ENCODE data around the gene OGFOD3.
"Not testable (repeated sequence)": the region's sequence is repeated elsewhere in the genome, so short reads cannot be mapped to it uniquely, and the experiment has no call there.

OGFOD3 gene

DNA sequence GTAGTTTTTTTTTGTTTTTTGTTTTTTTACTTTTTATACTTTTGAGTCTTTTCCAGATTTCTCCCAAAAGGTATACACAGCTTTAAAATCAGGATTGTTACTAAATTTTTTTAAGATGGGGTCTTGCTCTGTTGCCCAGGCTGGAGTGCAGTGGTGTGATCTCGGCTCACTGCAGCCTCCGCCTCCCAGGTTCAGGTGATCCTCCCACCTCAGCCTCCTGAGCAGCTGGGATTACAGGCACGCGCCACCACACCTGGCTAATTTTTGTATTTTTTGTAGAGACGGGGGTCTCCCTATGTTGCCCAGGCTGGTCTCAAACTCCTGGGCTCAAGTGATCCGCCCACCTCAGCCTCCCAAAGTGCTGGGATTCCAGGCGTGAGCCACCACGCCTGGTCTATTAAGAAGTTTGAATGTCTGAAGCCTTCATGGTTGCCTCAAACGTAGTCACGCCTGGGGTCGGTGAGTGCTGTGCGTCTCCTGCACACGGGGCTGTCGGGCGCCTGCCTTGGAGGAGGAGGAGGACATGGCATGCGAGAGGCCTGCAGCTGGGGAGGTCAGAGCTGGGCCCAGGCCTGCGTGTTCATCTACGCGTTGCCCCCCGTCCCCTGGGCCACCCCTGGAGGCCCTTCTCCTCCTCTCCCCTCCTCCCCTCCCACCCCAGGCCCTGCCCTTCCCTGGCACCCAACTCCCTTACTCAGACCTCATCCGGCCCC, 36.0 kb downstream of the OGFOD3 start:
- not testable (repeated sequence) for H3K4me3 ChIP-seq (ENCODE audit: low read depth, low read length); H3K9ac ChIP-seq (ENCODE audit: low read depth, low read length); H3K36me3 ChIP-seq (ENCODE audit: control insufficient read depth, insufficient read depth, low read length); H3K27me3 ChIP-seq (ENCODE audit: control insufficient read depth, insufficient read depth, low read length); H3K4me1 ChIP-seq (ENCODE audit: control insufficient read depth, insufficient read depth, low read length); H3K9me3 ChIP-seq (ENCODE audit: control insufficient read depth, insufficient read depth, low read length)

DNA sequence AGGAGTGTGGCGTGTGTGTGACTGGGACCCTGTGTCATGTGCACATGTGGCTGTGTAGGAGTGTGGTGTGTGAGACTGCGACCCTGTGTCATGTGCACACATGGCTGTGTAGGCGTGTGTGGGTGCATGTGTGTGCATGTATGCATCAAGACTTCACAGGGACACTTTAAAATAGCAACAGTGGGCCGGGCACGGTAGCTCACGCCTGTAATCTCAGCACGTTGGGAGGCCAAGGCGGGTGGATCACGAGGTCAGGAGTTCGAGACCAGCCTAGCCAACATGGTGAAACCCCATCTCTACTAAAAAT, 36.7 kb downstream of the OGFOD3 start:
- not testable (repeated sequence) for H3K36me3 ChIP-seq (ENCODE audit: control insufficient read depth, insufficient read depth, low read length); H3K9me3 ChIP-seq (ENCODE audit: control insufficient read depth, insufficient read depth, low read length); H3K27me3 ChIP-seq (ENCODE audit: control insufficient read depth, insufficient read depth, low read length); H3K4me1 ChIP-seq (ENCODE audit: control insufficient read depth, insufficient read depth, low read length); H3K4me3 ChIP-seq (ENCODE audit: low read depth, low read length); H3K9ac ChIP-seq (ENCODE audit: low read depth, low read length)

DNA sequence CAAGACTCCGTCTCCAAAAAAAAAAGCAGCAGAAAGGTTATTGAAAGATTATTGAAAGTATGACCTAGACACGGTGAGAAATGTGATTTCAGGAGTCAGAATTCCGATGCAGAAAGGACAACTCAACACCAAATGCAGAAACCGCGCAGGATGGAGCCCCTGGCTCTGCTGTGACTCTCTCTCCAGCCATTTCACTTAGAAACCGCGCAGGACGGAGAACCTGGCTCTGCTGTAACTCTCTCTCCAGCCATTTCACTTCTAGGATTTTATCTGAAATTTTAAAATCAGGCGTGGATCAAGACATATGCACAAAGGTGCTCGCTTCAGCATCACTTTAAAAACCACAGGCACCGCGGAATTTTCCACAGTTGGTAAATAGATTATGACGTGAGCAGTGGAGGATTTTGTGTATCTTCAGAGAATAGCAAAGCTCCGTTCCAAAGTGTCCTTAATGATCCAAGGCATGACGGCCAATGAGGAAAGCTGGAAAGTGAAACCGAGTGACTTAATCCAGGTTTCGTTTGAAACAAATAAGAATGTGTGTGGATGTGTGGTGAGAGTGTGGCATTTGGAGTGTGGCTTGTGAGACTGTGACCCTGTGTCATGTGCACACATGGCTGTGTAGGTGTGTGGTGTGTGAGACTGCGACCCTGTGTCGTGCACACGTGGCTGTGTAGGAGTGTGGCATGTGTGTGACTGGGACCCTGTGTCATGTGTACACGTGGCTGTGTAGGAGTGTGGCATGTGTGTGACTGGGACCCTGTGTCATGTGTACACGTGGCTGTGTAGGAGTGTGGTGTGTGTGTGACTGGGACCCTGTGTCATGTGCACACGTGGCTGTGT, 37.3 kb downstream of the OGFOD3 start:
- Histone ChIP-seq H3K9ac (ENCODE audit: low read depth, low read length) (no peak overlapping the region), H3K4me1 (ENCODE audit: control insufficient read depth, insufficient read depth, low read length) (no peaks in the 10 kb centered on the region), H3K36me3 (ENCODE audit: control insufficient read depth, insufficient read depth, low read length) (no peaks in the 10 kb centered on the region), H3K27me3 (ENCODE audit: control insufficient read depth, insufficient read depth, low read length) (no peaks in the 10 kb centered on the region), H3K4me3 (ENCODE audit: low read depth, low read length) (no peak overlapping the region), H3K9me3 (ENCODE audit: control insufficient read depth, insufficient read depth, low read length) (no peaks in the 10 kb centered on the region)

DNA sequence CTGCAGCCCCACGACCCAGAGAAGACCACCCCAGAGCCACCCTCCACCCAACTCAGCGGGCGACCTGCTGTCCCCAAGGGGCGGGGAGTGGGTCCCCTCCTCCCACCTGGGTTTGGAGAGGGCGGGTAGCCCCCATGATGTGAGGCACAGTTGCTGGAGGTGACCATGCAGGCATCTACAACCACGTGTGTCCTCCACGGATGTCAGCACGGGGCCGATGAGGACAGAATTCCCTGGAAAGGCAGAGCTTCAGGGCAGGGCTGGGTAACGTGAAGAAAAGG, 39.7 kb downstream of the OGFOD3 start:
- H3K27me3 ChIP-seq (ENCODE audit: control insufficient read depth, insufficient read depth, low read length) = no peaks in the 10 kb centered on the region
- H3K9ac ChIP-seq (ENCODE audit: low read depth, low read length) = no peak overlapping the region
- H3K9me3 ChIP-seq (ENCODE audit: control insufficient read depth, insufficient read depth, low read length) = no peaks in the 10 kb centered on the region
- no peaks in the 10 kb centered on the region for H3K4me1 ChIP-seq (ENCODE audit: control insufficient read depth, insufficient read depth, low read length)
- H3K4me3 ChIP-seq (ENCODE audit: low read depth, low read length) = no peak overlapping the region
- H3K36me3 ChIP-seq (ENCODE audit: control insufficient read depth, insufficient read depth, low read length) = no peaks in the 10 kb centered on the region

DNA sequence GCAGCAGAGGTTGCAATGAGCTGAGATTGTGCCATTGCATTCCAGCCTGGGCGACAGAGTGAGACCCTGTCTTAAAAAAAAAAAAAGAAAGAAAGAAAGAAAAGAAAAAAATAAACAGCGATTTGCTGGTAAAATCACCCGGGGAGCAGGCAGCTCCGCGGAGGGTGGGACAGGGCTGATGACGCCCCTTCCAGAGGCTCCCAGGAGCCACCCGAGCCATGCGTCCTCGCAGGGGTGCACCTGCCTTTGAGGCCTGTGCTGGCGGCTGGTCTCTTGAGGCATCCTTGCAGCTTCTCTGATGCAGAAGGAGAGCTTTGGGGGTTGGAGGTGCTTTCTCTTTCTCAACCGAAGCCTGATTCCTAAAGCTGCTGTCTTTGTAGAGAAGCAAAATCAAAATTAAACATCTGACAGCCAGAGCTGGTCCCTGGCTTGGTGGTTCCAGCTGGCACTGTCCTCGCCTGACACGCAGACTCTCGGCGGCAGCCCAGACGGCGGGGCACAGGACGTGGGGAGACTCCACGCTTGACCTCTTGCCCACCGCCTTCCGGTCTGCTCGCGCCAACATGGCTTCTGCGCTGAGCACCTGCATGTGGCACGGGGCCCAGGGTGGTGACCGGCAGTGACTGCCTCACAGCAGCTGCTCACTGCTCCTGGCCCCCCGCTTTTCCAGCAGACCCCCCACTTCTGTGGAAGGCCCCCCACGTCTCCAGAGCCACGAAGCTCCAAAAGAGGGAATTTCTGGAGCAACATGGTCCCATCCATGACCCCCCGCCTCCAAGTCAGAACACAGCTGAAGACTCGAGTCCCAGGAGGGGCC, 40.3 kb downstream of the OGFOD3 start:
- no peaks in the 10 kb centered on the region for H3K27me3 ChIP-seq (ENCODE audit: control insufficient read depth, insufficient read depth, low read length)
- no peak overlapping the region for H3K4me3 ChIP-seq (ENCODE audit: low read depth, low read length)
- no peaks in the 10 kb centered on the region for H3K4me1 ChIP-seq (ENCODE audit: control insufficient read depth, insufficient read depth, low read length)
- H3K9ac ChIP-seq (ENCODE audit: low read depth, low read length) = no peak overlapping the region
- no peaks in the 10 kb centered on the region for H3K36me3 ChIP-seq (ENCODE audit: control insufficient read depth, insufficient read depth, low read length)
- H3K9me3 ChIP-seq (ENCODE audit: control insufficient read depth, insufficient read depth, low read length) = no peaks in the 10 kb centered on the region

DNA sequence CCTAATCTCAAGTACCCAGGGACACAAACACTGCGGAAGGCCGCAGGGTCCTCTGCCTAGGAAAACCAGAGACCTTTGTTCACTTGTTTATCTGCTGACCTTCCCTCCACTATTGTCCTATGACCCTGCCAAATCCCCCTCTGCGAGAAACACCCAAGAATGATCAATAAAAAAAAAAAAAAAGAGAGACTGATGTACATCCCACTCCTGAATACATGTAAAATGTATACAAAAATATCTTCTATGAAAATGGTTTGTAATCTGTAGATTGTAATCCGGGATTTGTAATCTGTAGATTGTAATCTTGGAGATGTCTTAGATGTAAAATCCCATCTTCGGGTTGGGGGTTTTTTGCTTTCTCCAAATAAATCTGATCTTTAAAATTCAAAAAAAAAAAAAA, 41.1 kb downstream of the OGFOD3 start:
- not testable (repeated sequence) for H3K27me3 ChIP-seq (ENCODE audit: control insufficient read depth, insufficient read depth, low read length); H3K9ac ChIP-seq (ENCODE audit: low read depth, low read length); H3K36me3 ChIP-seq (ENCODE audit: control insufficient read depth, insufficient read depth, low read length); H3K9me3 ChIP-seq (ENCODE audit: control insufficient read depth, insufficient read depth, low read length); H3K4me3 ChIP-seq (ENCODE audit: low read depth, low read length); H3K4me1 ChIP-seq (ENCODE audit: control insufficient read depth, insufficient read depth, low read length)

DNA sequence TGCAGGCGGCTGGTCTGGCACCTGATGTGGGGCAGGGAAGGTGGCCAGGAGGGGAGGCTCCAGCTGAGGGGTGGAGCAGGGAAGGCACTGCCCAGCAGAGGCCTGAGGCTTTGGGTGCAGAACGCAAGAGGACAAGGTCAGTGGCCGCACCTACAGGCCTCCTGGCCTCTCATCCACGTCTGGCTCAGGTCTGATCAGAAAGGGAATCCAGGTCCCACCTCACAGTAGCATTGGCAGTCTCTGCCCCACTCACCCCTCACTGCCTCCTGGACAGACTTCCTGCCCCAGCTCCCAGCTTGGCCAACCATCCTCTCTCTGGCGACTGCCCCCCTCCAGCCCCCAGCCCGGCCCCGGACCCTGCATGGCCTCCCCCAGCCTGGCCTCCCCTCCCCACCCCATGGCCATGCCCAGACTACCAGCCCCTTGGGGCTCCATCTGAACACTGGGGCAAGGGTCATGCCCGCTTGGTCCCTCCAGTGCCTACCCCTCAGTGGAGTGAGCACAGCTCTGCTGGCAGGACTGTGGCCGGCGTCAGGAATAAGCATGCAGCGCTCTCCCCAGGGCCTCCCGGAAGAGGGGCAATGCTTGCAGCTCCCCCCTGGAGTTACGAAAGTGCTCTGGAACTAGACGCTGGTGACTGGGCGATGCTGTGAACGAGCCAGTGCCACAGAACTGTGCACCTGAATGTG, 42.2 kb downstream of the OGFOD3 start:
- no peak overlapping the region for H3K4me3 ChIP-seq (ENCODE audit: low read depth, low read length)
- no peak overlapping the region for H3K9ac ChIP-seq (ENCODE audit: low read depth, low read length)
- H3K36me3 ChIP-seq (ENCODE audit: control insufficient read depth, insufficient read depth, low read length) = no peaks in the 10 kb centered on the region
- H3K27me3 ChIP-seq (ENCODE audit: control insufficient read depth, insufficient read depth, low read length) = peaks cover 10% of the 10 kb centered on the region
- no peaks in the 10 kb centered on the region for H3K4me1 ChIP-seq (ENCODE audit: control insufficient read depth, insufficient read depth, low read length)
- no peaks in the 10 kb centered on the region for H3K9me3 ChIP-seq (ENCODE audit: control insufficient read depth, insufficient read depth, low read length)

DNA sequence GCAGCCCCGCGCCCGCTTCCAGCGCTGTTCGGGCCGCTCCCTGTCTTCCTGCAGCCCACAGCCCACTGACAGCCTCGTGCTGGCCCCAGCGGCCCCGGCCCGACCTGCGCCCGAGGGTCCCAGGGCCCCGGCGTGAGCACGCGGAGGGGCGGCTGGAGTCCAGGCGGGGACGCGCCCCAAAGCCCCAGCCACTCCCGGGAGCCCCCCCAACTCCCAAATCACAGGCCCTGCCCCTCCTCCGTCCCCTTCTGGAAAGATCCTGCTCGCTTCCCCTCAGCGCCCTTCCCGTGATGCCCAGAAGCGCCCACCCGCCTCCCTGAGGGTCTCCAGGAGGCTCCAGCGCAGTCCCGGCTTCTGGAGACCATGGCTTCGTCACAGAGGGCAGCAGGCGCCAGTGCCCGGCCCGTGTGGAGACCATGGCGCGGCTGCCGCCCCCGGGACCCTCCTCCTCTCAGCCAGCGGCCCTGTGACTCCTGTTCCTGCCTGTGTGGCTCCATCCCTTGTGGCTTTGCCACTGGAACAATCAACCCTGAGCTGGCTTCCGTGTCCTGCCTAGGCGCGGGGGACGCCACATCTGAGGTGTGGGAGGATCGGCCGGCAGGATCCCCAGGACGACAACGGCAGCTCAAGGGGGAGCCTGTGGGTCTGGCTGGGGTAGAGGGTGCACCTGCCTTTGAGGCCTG, 42.9 kb downstream of the OGFOD3 start:
- Histone ChIP-seq H3K27me3 (ENCODE audit: control insufficient read depth, insufficient read depth, low read length) (peaks cover 17% of the 10 kb centered on the region), H3K9me3 (ENCODE audit: control insufficient read depth, insufficient read depth, low read length) (no peaks in the 10 kb centered on the region), H3K4me3 (ENCODE audit: low read depth, low read length) (no peak overlapping the region), H3K36me3 (ENCODE audit: control insufficient read depth, insufficient read depth, low read length) (no peaks in the 10 kb centered on the region), H3K9ac (ENCODE audit: low read depth, low read length) (no peak overlapping the region), H3K4me1 (ENCODE audit: control insufficient read depth, insufficient read depth, low read length) (no peaks in the 10 kb centered on the region)

DNA sequence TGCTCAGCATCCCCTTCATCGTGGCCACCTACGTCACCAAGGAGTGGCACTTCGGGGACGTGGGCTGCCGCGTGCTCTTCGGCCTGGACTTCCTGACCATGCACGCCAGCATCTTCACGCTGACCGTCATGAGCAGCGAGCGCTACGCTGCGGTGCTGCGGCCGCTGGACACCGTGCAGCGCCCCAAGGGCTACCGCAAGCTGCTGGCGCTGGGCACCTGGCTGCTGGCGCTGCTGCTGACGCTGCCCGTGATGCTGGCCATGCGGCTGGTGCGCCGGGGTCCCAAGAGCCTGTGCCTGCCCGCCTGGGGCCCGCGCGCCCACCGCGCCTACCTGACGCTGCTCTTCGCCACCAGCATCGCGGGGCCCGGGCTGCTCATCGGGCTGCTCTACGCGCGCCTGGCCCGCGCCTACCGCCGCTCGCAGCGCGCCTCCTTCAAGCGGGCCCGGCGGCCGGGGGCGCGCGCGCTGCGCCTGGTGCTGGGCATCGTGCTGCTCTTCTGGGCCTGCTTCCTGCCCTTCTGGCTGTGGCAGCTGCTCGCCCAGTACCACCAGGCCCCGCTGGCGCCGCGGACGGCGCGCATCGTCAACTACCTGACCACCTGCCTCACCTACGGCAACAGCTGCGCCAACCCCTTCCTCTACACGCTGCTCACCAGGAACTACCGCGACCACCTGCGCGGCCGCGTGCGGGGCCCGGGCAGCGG, 43.6 kb downstream of the OGFOD3 start:
- Histone ChIP-seq H3K27me3 (ENCODE audit: control insufficient read depth, insufficient read depth, low read length) (peaks cover 20% of the 10 kb centered on the region), H3K9me3 (ENCODE audit: control insufficient read depth, insufficient read depth, low read length) (no peaks in the 10 kb centered on the region), H3K9ac (ENCODE audit: low read depth, low read length) (no peak overlapping the region), H3K36me3 (ENCODE audit: control insufficient read depth, insufficient read depth, low read length) (no peaks in the 10 kb centered on the region), H3K4me1 (ENCODE audit: control insufficient read depth, insufficient read depth, low read length) (no peaks in the 10 kb centered on the region), H3K4me3 (ENCODE audit: low read depth, low read length) (no peak overlapping the region)

DNA sequence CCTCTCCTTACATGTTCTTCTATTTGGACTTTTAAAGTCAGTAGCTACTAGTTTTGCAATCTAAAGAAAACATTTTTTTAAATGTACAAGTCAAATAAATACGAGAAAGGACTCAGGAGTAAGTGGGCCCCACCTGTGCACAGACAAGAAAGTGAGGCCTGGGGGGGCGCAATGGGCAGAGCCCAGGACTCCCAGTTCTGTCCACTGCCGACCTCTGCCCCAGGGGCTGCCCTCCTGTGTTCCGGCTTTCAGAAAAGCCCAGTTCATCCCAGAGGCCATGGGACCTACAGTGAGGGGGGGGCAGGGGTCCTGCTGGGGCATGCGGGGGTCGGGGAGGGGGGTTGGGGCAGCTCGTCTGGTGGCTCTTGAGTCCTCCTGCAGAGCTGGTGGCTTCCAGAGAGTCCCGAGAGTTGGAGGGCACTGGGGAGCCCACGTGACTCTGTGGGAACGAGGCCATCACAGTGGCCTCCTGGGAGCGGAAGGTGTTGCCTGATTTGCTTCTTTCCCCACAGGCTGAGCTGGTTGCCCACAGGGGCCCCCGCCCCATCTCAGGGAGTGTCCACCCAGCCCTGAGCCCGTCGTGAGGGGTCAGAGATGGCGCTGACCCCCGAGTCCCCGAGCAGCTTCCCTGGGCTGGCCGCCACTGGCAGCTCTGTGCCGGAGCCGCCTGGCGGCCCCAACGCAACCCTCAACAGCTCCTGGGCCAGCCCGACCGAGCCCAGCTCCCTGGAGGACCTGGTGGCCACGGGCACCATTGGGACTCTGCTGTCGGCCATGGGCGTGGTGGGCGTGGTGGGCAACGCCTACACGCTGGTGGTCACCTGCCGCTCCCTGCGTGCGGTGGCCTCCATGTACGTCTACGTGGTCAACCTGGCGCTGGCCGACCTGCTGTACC, 44.4 kb downstream of the OGFOD3 start:
- Histone ChIP-seq H3K9ac (ENCODE audit: low read depth, low read length) (no peak overlapping the region), H3K4me1 (ENCODE audit: control insufficient read depth, insufficient read depth, low read length) (no peaks in the 10 kb centered on the region), H3K27me3 (ENCODE audit: control insufficient read depth, insufficient read depth, low read length) (peaks cover 23% of the 10 kb centered on the region)

More for the DNA sequence above, 44.4 kb downstream of the OGFOD3 start:
- H3K4me3 ChIP-seq (ENCODE audit: low read depth, low read length) = no peak overlapping the region
- H3K9me3 ChIP-seq (ENCODE audit: control insufficient read depth, insufficient read depth, low read length) = no peaks in the 10 kb centered on the region
- H3K36me3 ChIP-seq (ENCODE audit: control insufficient read depth, insufficient read depth, low read length) = no peaks in the 10 kb centered on the region
